ENCODE data around the gene GANC.
"Not testable (repeated sequence)": the region's sequence is repeated elsewhere in the genome, so short reads cannot be mapped to it uniquely, and the experiment has no call there.

GANC gene

DNA sequence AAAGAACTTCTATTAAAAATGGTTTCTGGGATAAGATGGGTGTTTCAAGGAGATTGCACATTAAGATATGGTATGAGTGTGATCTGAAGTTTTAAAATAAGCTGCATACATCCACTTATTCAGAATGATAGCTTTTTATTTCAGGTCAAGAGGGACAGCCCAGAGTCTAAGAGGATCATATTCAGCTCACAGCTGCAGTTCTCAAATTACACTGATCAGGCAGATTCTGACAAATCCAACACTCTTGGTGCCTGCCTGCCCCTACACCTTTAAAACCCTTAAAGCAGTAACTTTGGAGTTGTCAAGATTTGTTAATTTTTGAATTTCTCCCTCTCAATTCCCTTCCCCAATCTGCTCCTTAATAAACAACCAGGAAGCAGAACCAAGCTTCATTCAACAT, 9.3 kb downstream of the GANC start:
- no peak for DNase-seq (ENCODE audit: low read depth in 2 of 3, low spot score in 1 of 3)

DNA sequence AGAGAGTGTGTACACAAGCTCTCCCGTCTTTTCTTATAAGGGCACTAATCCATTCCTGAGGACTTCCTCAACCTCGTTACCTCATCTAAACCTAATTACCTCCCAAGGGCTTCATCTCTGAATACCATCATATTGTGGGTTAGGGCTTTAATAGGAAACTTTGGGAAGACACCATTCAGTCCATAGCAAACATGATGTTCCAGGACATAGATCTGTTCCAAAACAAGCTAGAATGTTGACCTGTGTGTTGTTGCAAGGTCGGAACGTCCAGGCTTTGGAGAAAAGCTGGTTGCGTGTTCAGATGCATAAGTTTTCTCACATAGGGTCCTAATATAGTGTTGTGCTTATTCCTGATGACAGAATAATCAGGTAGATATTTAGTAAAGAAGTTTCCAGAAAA, 9.9 kb downstream of the GANC start:
- DNase-seq (ENCODE audit: low read depth in 2 of 3, low spot score in 1 of 3): no peak

DNA sequence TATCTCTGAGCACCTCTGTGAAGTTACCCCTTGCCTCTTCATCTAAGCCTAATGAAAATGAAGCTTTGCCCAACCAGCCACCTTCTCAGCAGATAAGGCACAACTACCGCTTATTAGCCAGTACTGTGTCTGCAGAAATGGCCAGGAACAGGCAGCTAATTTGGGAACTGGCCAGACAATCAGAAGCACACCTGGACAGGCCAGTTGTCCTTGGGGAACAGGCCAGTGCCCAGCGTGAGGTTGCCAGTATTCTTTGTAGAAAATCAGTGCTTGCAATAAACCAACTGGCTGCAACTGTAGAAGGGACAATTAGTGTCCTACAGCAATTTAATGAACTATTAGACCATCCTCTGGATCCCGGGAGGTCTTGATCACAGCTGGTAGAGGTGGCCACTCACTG, 10.7 kb downstream of the GANC start:
- DNase-seq (ENCODE audit: low read depth in 2 of 3, low spot score in 1 of 3): no peak

DNA sequence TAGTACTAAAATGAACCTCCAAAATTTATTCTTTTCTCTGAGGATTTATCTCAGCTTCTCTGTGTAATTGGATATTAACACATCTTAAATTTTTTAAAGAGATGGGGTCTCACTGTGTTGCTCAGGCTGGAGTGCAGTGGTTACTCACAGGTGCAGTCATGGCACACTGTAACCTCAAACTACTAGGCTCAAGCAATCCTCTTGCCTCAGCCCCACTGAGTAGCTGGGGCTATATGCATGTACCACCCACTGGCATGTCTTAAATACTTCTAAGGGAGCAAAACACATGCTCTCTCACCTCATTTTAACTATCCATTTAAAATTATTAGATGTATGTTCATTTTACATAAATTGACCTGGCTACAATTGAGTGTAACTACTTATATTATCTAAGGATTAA, 11.6 kb downstream of the GANC start:
- no peak for DNase-seq (ENCODE audit: low read depth in 2 of 3, low spot score in 1 of 3)

GRCh38 chr15:42285034-42285433, 12.0 kb downstream of the GANC start:
- DNase-seq (ENCODE audit: low read depth in 2 of 3, low spot score in 1 of 3): no peak

- no peak for DNase-seq (ENCODE audit: low read depth in 2 of 3, low spot score in 1 of 3)
Measured at GRCh38 chr15:42286445-42287029, 13.5 kb downstream of the GANC start.

- no peak for DNase-seq (ENCODE audit: low read depth in 2 of 3, low spot score in 1 of 3)
Measured at GRCh38 chr15:42287931-42288330, 14.9 kb downstream of the GANC start.

- DNase-seq (ENCODE audit: low read depth in 2 of 3, low spot score in 1 of 3): no peak
Measured at GRCh38 chr15:42289166-42289565, 16.2 kb downstream of the GANC start.

- not testable (repeated sequence) for DNase-seq (ENCODE audit: low read depth in 2 of 3, low spot score in 1 of 3)
Measured at GRCh38 chr15:42301004-42301403, 28.0 kb downstream of the GANC start.

DNA sequence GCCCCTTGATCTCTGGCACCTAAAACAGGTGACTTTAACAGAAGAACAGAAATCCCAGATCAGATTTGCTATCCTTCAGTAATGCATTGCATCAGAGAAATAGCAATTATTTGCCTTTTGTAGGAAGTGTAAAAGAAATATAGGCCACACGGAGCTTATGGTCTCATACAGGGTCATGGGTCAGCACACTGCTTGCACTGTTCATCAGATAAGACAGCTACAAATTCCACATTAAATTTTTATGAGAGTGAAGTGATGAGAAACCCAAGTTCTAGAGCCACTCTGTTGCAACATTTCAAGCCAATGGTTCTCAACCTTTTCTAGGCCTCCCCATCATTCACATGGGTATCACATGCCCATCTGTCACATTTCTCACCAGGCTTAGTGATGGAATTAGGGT, 33.7 kb downstream of the GANC start:
- DNase-seq (ENCODE audit: low read depth in 2 of 3, low spot score in 1 of 3): no peak

DNA sequence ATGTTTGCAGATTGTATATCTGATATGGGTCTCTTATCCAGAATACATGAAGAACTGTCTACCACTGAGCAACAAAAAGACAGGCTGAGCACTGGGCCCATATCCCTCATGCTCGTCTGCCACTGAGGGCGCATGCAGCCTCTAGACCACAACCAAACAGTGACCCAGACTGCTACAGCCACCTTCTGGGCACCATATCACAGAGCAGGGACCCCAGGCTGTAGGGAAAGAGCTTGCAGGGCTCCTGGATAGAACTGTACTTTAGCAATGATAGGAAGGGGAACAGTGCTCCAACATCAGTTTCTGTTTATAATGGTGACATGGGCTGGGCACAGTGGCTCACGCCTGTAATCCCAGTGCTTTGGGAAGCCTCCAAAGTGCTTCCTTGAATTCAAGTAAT, 40.5 kb downstream of the GANC start:
- DNase-seq (ENCODE audit: low read depth in 2 of 3, low spot score in 1 of 3): no peak

GRCh38 chr15:42314818-42315217, 41.8 kb downstream of the GANC start:
- no peak for DNase-seq (ENCODE audit: low read depth in 2 of 3, low spot score in 1 of 3)

DNA sequence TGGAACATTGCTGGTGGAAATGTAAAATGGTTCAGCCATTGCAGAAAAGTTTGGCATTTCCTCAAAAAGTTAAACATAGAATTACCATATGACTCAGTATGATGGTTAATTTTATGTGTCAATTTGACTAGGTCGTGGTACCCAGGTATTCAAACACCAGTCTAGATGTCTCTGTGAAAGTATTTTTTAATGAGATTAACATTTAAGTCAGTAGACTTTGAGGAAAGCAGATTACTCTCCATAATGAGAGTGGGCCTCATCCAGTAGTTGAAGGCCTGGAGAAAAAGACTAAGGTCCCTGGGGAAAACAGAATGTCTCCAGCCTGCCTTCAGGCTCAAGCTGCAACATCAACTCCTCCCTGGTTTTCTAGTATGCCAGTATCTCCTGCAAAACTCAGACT, 42.5 kb downstream of the GANC start:
- no peak for DNase-seq (ENCODE audit: low read depth in 2 of 3, low spot score in 1 of 3)

- not testable (repeated sequence) for DNase-seq (ENCODE audit: low read depth in 2 of 3, low spot score in 1 of 3)
Measured at GRCh38 chr15:42316282-42316805, 43.3 kb downstream of the GANC start.

DNA sequence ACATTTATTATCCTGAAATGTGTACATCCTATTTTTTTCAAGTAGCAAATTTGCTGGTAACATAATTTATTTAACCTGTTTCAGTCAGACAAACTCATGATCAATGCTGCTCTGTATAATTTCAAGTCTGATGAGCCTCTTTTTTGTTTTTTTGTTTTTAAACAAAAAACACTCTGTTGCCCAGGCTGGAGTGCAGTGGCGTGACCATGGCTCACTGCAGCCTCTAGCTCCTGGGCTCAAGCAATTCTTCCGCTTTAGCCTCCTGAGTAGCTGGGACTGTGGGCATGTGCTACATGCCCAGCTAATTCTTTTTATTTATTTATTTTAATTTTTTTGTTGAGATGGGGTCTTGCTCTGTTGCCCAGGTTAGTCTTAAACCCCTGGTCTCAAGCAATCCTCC, 46.2 kb downstream of the GANC start:
- DNase-seq (ENCODE audit: low read depth in 2 of 3, low spot score in 1 of 3): no peak

DNA sequence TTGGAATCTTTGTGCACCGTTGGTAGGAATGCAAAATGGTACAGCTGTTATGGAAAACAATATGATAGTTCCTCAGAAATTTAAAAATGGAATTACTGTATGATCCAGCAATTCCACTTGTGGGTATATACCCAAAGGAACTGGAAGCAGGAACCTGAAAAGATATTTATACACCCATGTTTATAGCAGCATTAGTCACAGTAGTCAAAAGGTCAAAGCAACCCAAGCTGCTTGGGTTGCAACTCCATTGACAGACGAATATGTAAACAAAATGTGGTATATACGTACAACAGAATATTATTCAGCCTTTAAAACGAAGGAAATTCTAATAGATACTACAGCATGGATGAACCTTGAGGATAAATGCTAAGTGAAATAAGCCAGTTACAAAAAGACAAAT, 51.3 kb downstream of the GANC start:
- DNase-seq (ENCODE audit: low read depth in 2 of 3, low spot score in 1 of 3): no peak

GRCh38 chr15:42329161-42329560, 56.2 kb downstream of the GANC start:
- no peak for DNase-seq (ENCODE audit: low read depth in 2 of 3, low spot score in 1 of 3)

GRCh38 chr15:42329992-42330391, 57.0 kb downstream of the GANC start:
- DNase-seq (ENCODE audit: low read depth in 2 of 3, low spot score in 1 of 3): no peak

GRCh38 chr15:42331235-42331634, 58.2 kb downstream of the GANC start:
- DNase-seq (ENCODE audit: low read depth in 2 of 3, low spot score in 1 of 3): no peak

DNA sequence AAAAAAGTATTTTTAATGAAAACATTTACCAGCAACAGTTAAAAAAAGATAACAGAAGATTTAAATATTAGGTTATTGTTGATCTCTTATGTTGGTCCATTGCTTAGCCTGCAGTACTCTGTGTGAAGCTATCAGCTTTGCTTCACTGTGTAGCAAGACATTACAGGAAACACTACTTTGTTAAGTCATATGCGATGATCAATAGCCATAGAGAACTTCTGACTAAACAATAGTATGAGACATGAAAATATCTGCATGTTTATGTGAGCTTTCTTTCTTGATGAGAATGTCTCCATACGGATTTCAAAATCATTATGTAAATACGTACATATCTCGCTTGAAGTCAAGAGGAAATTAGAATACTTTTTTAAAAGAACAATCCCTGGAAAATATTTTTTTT, 59.3 kb downstream of the GANC start:
- DNase-seq (ENCODE audit: low read depth in 2 of 3, low spot score in 1 of 3): no peak

GRCh38 chr15:42335074-42335473, 62.1 kb downstream of the GANC start:
- DNase-seq (ENCODE audit: low read depth in 2 of 3, low spot score in 1 of 3): no peak

GRCh38 chr15:42336650-42337049, 63.6 kb downstream of the GANC start:
- DNase-seq (ENCODE audit: low read depth in 2 of 3, low spot score in 1 of 3): not testable (repeated sequence)

DNA sequence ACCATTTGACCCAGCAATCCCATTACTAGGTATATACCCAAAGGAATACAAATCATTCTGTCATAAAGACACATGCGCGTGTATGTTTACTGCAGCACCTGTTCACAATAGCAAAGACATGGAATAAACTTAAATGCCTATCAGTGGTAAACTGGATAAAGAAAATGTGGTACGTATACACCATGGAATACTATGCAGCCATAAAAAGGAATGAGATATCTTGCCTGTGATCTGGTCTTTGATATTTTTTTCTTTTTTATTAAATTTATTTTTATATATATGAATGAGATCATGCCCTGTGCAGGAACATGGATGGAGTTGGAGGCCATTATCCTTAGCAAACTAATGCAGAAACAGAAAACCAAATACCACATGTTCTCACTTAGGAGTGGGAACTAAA, 64.1 kb downstream of the GANC start:
- DNase-seq (ENCODE audit: low read depth in 2 of 3, low spot score in 1 of 3): not testable (repeated sequence)

- DNase-seq (ENCODE audit: low read depth in 2 of 3, low spot score in 1 of 3): no peak
Measured at GRCh38 chr15:42338500-42338899, 65.5 kb downstream of the GANC start.
